ENCODE data around the gene DNAH7. TPM values are rescaled to one million over a fixed set of nuclear protein-coding genes. Genes with fewer than 3 reads are reported as not detected.

DNAH7 gene
- total RNA-seq, 1 experiment from 2014 or later = 0.09 TPM

GRCh38 chr2:195937176-195937575 is 131.5 kb downstream of the DNAH7 start:
- Histone ChIP-seq H3K23ac (ENCODE audit: insufficient read length, low read depth, low read length) (no peak overlapping the region), H2AFZ (ENCODE audit: low read length) (no peak overlapping the region), H4K20me1 (ENCODE audit: control insufficient read depth, insufficient read depth, insufficient read length) (no peaks in the 10 kb centered on the region), H3K4me1 (ENCODE audit: insufficient read depth, low read length) (no peaks in the 10 kb centered on the region), H3K56ac (ENCODE audit: insufficient read length, low read depth, low read length) (no peak overlapping the region), H4K8ac (replicated peaks; ENCODE audit: insufficient read length, low read depth, low read length) (no peak overlapping the region), H2BK120ac (ENCODE audit: low read depth, low read length, poor library complexity, severe bottlenecking) (no peak overlapping the region), H3K9me3 (ENCODE audit: control insufficient read depth, low read depth, low read length) (no peaks in the 10 kb centered on the region), H2BK12ac (ENCODE audit: insufficient read length, low read depth, low read length) (no peak overlapping the region), H3K18ac (ENCODE audit: insufficient read length, low read depth, low read length) (no peak overlapping the region), H2BK5ac (ENCODE audit: insufficient read length, low read length) (no peak overlapping the region), H4K5ac (ENCODE audit: insufficient read length, low read depth, low read length) (no peak overlapping the region), H4K91ac (ENCODE audit: insufficient read length, low read depth, low read length) (no peak overlapping the region), H3K23me2 (ENCODE audit: insufficient read length, low read depth, low read length, poor library complexity, severe bottlenecking) (no peaks in the 10 kb centered on the region), H2AK5ac (ENCODE audit: insufficient read length, low read length) (no peak overlapping the region), H3K79me1 (ENCODE audit: insufficient read depth, low read depth, low read length, poor library complexity, severe bottlenecking) (no peaks in the 10 kb centered on the region), H3K79me2 (ENCODE audit: insufficient read depth, low read length) (no peaks in the 10 kb centered on the region), H2BK20ac (ENCODE audit: low read depth, low read length, poor library complexity, severe bottlenecking) (no peak overlapping the region), H3K9ac (ENCODE audit: extremely low read depth, insufficient read length, low read length) (no peak overlapping the region), H3K4me2 (ENCODE audit: insufficient read depth, insufficient read length, low read length) (no peak overlapping the region), H3K27me3 (ENCODE audit: insufficient read depth, low read length) (no peaks in the 10 kb centered on the region), H3K14ac (ENCODE audit: insufficient read depth, low read length) (no peak overlapping the region), H3K27ac (ENCODE audit: insufficient read length, low read depth, low read length) (no peak overlapping the region), H3T11ph (ENCODE audit: low read length) (no peak overlapping the region), H2BK15ac (ENCODE audit: low read depth, low read length) (no peak overlapping the region), H3K4ac (ENCODE audit: low read depth, low read length) (no peak overlapping the region)
- Mint-ChIP-seq H3K9me3 (peaks cover 0 to 7% of the 10 kb centered on the region in 2 experiments; a peak in 4 of 5 replicates), H3K4me3 (no peak overlapping the region), H3K4me1 (no peaks in the 10 kb centered on the region; a peak in 1 of 4 replicates), H3K27me3 (ENCODE audit: low read depth) (no peaks in the 10 kb centered on the region; the same call in 1 of the 2 replicates), H3K36me3 (ENCODE audit: insufficient read depth in 1 of 3, low read depth in 3 of 3) (no peaks in the 10 kb centered on the region; a peak in 2 of 7 replicates), H3K27ac (no peak overlapping the region)
- TF ChIP-seq CTCF (conservative IDR thresholded peaks at IDR 0.05) = no peak
- no peak for DNase-seq

Data from H9 (cell line).